Measurements from ENCODE around the gene AOPEP.
"Not testable (repeated sequence)": the region's sequence is repeated elsewhere in the genome, so short reads cannot be mapped to it uniquely, and the experiment has no call there.

The AOPEP gene

DNA sequence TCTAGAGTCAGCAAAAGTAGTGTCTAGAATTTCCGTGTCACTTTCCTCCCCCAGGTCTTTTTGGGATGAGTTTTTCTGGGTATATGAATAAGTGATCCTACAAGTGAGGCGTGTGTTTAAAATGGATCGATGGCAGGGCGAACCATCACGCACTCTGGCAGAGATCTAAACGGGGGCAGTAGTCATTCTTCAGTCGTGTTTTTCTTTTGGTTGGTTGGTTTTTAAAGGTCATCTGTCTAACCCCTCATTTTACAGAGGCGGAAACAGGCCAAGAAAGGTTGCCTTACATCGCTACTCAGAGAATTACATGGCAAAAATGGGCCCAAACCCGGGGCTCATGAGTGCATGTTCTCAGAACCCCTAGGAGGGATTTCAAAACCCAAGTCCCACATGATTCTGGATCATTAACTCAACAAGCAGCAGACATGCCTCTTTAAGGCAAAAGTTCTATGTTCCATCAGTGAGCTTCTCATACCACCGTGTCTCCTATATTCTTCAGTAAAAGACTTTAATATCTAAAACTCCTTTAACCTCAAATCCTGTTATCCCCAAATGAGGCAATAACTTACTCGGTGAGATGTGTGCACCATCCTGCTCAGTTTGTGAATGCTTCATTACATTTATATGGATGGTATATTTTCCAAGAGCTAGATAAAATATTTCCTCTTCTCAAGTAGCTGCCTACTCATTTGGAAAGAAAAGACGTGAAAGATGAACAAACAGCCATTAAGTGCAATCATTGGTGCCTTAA, 145.8 kb downstream of the AOPEP start:
- TF ChIP-seq, protein P1, sequence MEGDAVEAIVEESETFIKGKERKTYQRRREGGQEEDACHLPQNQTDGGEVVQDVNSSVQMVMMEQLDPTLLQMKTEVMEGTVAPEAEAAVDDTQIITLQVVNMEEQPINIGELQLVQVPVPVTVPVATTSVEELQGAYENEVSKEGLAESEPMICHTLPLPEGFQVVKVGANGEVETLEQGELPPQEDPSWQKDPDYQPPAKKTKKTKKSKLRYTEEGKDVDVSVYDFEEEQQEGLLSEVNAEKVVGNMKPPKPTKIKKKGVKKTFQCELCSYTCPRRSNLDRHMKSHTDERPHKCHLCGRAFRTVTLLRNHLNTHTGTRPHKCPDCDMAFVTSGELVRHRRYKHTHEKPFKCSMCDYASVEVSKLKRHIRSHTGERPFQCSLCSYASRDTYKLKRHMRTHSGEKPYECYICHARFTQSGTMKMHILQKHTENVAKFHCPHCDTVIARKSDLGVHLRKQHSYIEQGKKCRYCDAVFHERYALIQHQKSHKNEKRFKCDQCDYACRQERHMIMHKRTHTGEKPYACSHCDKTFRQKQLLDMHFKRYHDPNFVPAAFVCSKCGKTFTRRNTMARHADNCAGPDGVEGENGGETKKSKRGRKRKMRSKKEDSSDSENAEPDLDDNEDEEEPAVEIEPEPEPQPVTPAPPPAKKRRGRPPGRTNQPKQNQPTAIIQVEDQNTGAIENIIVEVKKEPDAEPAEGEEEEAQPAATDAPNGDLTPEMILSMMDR (IDR thresholded peaks at IDR 0.05; ENCODE audit: borderline replicate concordance, insufficient read depth, low read depth, low read length): no peak
- no peak overlapping the region for H3K4me3 ChIP-seq (ENCODE audit: low read depth, low read length)

DNA sequence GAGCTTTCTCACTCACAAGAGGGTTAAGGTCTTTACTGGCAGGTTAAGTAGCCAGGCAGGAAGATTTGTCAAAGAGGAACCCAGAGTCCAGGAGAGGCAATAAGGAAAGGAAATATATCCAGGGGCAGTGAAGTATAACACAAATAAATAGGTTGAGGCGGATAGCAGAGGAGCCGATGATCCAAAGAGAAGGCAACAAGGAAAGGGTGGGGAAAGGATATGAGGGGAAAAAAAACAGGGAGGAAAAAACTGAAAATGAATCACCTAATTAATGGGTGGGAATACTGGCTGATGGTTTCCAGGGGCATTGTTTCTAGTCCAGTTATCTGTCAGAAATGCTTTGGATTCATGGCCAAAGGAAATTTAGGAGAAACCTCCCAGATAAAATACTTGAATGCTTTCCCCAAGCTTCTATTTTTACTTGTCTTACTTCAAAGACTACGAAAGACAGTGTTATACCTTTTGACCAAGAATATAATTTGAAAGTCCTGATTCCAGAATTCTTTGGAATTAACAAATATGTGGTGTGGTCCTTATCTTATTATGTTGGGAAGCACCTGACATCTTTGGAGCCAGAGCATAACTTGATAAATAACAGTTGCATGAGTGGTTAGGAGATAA, 146.5 kb downstream of the AOPEP start:
- TF ChIP-seq, protein P1 (IDR thresholded peaks at IDR 0.05; ENCODE audit: borderline replicate concordance, insufficient read depth, low read depth, low read length): no peak
- H3K4me3 ChIP-seq (ENCODE audit: low read depth, low read length): no peak overlapping the region

DNA sequence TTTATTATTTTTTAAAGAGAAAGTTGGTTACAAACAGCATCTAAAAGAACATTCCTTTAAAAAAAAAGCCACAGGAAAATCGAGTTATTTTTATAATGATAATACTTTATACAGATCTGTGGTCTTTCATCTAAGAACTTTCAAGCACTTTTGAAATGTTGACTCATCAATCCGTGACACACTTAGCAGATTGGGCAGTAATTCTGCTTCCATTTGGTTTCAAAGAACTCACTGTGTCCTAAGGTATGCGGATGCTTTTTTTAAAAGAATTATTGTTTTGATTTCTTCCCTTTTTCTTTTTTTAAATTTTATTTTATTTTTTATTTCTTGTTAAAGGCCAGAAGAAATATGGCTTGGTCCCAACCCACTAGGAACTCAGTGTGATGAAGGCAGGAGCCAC, 147.8 kb downstream of the AOPEP start:
- no peak overlapping the region for H3K4me3 ChIP-seq (ENCODE audit: low read depth, low read length)
- TF ChIP-seq, protein P1 (IDR thresholded peaks at IDR 0.05; ENCODE audit: borderline replicate concordance, insufficient read depth, low read depth, low read length): no peak

DNA sequence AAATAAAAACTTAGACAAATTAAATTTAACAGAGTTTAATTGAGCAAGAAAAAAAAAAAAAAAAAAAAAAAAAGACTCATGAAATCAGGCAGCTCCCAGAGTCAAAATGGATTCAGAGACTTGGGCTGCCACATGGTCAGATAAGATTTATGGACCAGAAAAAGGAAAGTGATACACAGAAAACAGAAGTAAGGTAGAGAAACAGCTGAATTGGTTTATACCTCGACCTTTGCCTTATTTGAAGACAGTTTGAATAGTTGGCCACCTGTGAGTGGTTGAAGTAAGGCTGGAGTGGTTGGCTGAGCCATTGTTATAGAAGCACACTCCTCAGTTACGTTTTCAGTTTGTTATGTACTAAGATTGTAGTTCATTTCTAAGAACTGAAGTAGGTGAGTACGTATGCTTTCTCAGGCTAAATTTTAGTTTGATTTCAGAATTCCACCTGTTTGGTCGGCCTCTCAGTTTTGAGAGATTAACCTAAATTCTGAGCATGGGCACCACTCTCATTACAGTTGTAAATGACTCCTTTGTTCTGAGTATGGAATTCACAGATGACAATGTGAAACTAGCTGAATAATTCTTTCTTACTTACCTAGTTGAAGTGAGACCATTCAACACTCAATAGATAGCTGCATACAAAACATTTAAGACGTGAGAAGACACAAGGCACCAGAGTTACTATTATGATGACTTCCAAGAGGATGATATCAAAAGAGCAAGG, 149.0 kb downstream of the AOPEP start:
- no peak overlapping the region for H3K4me3 ChIP-seq (ENCODE audit: low read depth, low read length)
- TF ChIP-seq, protein P1 (IDR thresholded peaks at IDR 0.05; ENCODE audit: borderline replicate concordance, insufficient read depth, low read depth, low read length): no peak

DNA sequence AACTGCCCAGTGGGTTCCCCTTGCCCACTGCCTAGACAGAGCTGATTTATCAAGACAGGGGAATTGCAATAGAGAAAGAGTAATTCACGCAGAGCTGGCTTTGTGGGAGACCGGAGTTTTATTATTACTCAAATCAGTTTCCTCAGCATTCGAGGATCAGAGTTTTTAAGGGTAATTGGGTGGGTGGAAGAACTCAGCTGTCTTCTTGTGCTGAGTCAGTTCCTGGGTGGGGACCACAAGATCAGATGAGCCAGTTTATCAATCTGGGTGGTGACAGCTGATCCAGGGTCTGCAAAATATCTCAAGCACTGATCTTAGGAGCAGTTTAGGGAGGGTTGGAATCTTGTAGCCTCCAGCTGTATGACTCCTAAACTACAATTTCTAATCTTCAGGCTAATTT, 152.3 kb downstream of the AOPEP start:
- H3K4me3 ChIP-seq (ENCODE audit: low read depth, low read length): not testable (repeated sequence)

DNA sequence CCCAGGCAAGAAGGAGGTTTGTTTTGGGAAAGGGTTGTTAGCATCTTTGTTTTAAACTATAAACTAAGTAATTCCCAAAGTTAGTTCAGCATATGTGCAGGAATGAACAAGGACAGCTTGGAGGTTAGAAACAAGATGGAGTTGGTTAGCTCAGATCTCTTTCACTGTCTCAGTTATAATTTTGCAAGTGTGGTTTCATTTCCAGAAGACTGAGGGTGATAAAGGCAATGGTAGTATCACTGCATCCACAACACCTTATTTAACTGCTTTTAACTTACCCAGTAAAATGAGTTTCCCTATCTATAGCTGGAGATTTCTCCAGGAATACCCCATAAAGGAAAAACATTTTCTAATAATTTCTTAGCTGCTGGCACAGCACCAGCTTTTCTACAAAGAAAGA, 152.7 kb downstream of the AOPEP start:
- no peak overlapping the region for H3K4me3 ChIP-seq (ENCODE audit: low read depth, low read length)
- TF ChIP-seq, protein P1 (IDR thresholded peaks at IDR 0.05; ENCODE audit: borderline replicate concordance, insufficient read depth, low read depth, low read length): no peak

DNA sequence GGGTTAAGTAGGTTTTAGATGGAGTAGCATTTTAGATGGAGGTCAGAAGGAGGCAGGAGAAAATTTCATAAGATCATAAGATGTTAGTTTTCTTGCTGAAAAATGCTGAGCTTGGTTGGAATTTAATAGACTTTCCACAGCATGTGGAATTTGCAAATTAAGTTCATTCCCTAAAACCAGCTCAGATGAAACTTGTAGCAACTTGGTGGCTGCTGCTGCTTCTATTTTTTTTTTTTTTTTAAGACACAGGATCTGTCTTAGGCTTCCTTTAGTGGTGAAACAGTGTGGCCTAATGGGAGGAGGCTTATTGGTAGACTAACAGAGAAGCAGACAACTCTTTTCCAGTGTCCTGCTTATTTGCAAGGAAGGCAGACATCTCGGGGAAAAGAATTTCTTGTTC, 154.5 kb downstream of the AOPEP start:
- TF ChIP-seq, protein P1 (IDR thresholded peaks at IDR 0.05; ENCODE audit: borderline replicate concordance, insufficient read depth, low read depth, low read length): no peak
- no peak overlapping the region for H3K4me3 ChIP-seq (ENCODE audit: low read depth, low read length)

Measured in GM12875 (cell line).